ENCODE results near the gene CYP4B1.

The CYP4B1 gene

DNA sequence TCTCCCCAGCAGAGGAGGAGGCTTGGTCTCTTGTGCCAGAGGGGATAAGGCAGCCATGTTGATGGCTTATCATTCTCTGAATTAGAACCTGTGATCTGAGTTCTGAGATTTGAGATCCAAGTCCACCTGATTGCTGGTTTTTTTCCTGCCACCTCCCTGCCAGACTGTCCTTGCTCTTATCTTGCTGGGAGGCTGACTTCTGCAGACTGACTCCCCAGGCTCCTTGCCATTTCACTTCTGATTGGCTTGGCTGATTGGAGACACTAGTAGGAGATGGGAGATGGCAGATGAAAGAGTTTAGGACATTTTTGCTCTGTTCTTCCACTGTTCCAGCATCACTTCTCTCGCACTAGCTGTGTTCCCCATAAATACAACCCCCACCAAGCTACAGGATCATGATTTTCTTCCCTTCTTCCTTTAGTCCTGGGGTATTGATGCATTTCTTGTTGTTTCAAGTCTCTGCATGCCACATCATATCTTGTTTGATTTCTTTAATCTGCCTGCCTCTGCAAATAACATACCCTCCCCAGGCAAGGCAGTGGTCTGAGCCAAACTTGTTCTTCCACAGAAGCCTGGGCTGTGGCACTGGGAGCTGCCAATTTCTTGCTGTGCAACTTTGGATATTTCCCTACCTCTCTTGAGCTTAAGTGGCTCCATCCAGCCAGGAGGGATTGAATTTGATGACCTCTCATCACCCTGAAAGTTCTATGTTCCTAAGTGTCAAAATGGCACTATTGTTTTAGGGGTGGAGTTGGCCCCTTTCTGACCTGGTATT lies 963 bp upstream of the CYP4B1 start:
- DNase-seq: no peak

- DNase-seq: no peak
Observed at GRCh38 chr1:46800742-46801141, 1.9 kb downstream of the CYP4B1 start.

DNA sequence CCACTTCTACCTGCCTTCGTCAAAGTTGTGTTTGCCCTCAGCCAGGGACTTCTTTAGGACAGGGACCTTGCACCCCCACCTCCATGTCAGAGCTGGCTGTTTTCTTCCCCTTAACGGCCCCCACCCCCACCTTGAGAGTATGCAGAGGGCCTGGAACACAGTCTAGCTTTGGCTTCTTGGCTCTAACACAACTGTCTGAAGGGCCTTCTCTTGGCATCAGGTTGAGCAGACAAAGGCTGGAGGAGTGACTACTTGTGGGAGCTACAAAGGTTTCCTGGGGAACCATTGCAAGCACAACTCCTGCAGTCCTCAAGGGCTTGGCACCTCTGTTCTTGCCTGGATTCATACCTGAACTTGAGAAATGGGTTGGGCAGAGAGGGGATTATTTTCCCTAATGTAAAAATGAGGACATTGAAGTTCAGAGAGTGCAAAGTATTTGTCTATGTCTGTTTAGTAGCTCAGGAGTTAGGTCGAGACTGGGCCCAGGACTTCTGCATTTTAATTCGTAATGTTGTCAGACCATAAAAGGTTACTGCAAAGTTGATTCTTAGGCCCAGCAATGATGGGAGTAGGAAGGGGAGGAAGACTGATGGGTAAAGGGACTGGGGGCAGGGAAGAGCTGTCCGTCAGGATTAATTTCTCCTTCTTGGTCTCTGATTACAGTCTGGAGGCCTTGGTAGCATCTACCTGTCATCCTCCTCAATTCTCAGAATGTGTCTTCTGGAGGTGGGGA lies 2.6 kb downstream of the CYP4B1 start:
- no peak for DNase-seq

DNA sequence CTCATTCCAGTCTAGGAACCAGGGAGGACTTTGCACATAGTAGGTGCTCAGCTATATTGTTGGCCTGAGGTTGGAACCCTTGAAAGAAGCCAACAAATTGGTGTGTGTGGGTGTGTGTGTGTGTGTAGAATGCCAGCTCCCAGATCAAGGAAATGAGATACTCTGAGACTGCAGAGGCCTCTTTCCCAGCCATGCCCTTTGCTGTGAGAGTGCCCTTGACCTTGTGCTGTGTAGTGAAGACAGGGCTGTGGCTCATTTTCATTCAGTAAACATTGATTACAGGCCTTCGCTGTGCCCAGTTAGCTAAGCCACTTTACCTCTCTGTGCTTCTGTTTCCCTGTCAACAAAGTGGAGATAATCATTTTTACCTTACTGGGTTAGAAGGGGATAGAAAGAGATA lies 3.2 kb downstream of the CYP4B1 start:
- DNase-seq: no peak

GRCh38 chr1:46802901-46803574 lies 4.2 kb downstream of the CYP4B1 start:
- DNase-seq: no peak

GRCh38 chr1:46804027-46804889 lies 5.4 kb downstream of the CYP4B1 start:
- no peak for DNase-seq

- no peak for DNase-seq
Observed at GRCh38 chr1:46804926-46805325, 6.1 kb downstream of the CYP4B1 start.

DNA sequence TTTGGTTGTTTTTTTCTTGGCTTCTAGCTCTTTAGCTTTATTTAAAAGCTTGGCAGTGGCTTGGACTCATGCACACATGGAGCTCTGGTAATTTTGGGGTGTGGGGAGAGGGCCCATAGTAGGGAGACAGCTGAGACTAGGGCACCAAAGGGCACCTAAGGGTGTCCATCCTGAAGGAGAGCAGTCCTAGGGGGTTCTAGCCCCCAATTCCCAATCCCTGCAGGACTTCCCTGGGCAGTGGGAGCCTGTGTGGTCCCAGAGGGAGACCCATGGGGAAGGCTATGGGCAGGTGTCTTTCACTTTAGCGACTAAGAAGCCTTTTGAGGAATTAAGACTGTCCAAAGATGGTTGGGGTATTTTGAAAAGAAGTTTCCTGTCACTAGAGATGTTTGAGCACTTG lies 6.9 kb downstream of the CYP4B1 start:
- DNase-seq: no peak

DNA sequence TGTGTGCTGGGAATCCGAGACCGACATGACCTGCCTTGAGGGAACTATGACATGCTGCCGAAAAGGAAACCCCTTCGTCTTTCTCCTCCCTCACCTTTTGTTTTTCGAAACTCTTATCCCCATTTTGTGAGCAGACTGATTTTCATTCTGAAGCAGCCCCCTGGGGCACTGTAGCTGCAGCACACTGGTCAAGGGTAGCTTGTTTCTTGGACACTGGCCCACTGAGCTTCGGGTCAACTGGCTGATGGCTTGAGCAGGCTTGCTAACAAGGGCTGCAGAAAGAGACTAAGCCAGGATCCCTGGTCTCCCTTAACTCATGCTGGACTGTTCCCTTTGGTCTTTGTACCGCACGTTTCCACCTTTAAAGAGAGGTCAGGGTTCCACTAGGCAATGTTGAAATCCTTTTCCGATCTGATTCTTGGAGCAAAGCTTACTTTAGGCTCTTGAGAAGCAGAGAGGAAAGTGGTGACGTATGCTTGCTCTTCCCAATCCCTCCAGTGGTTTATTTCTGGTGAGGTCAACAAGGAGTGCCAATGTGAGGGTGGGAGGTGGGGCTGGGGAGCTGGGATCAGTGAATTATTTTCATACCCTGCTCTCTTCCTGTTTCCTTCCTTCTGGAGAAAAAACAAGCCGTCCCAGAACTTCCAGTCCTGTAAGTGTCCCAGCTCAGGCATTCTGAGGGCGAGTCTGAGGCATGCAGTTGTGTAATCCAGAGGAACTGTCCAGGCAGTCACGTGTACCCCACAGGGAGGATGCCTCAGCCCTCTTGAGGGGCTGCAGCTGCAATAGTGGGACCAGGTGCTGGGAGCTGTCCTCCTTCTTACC lies 7.6 kb downstream of the CYP4B1 start:
- no peak for DNase-seq

GRCh38 chr1:46807046-46807972 lies 8.5 kb downstream of the CYP4B1 start:
- no peak for DNase-seq

- DNase-seq: no peak
Observed at GRCh38 chr1:46809071-46809470, 10.2 kb downstream of the CYP4B1 start.

DNA sequence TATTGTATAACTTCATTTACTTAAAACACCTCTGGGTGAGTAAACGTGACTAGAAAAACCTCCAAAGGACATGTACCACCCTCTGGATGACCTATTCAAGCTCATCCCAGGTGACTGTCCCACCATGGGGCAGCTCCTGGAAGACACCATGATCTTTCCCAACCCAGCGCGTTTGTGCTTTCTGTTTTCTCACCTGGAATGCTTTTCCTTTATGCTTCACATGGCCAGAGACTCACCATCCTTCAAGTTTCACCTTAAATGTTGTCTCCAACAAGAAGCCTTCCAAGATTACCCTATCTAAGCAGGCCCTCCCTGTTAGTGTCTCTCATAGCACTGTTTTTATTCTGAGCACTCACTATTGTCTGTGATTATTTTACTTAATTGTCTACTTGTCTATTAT lies 11.1 kb downstream of the CYP4B1 start:
- no peak for DNase-seq

DNA sequence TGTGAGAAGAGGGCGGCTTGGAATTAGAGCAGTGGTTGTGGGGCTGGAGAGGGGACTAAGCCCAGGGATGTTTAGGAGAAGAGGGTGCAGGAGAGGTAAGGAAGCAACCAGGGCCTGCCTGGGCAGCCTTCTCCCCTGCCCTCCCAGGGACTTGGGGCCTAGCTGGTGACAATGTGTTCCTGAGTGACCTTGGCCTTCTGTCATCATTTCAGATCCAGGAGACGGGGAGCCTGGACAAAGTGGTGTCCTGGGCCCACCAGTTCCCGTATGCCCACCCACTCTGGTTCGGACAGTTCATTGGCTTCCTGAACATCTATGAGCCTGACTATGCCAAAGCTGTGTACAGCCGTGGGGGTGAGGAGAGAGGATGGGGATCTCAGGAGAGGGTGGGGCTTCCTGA lies 11.8 kb downstream of the CYP4B1 start:
- no peak for DNase-seq

GRCh38 chr1:46811053-46811452 lies 12.2 kb downstream of the CYP4B1 start:
- DNase-seq: no peak

DNA sequence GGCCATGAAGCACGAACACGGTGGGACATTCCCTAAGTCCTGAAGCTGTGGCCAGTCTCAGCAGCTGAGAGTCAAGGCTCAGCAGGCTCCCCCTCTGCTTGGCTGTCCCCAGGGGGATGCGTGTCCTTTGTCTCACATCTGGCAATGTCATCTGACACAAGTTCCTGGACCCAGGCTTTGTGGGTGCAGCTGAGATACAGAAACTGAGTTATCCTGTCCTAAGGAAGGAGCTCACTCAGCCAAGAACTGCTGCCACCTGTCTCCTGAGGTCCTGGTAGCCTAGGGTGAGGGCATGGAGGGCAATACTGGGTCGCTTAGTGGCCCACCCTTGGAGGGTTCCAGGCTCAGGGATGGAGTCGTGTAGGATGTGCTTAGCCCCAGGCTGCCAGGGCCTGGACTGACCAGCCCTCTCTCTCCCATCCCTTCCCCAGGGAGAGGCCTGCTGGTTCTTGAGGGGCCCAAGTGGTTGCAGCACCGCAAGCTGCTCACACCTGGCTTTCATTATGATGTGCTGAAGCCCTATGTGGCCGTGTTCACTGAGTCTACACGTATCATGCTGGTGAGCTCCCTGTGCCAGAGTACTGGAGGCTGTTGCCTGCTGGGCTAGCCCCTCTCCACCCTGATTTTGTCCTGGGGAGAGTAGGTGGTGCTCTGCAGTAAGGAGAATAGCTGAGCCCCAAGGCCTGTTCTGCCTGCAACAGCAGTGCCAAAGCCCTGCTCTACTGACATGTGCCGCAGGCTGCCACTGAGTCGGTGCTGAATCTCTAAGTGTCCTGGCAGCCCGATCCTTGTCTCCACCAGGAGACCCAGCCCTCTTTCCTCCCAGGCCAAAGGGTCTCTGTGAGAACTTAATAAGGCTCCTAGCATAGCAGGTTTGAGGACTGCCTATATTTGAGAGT lies 13.5 kb downstream of the CYP4B1 start:
- no peak for DNase-seq

DNA sequence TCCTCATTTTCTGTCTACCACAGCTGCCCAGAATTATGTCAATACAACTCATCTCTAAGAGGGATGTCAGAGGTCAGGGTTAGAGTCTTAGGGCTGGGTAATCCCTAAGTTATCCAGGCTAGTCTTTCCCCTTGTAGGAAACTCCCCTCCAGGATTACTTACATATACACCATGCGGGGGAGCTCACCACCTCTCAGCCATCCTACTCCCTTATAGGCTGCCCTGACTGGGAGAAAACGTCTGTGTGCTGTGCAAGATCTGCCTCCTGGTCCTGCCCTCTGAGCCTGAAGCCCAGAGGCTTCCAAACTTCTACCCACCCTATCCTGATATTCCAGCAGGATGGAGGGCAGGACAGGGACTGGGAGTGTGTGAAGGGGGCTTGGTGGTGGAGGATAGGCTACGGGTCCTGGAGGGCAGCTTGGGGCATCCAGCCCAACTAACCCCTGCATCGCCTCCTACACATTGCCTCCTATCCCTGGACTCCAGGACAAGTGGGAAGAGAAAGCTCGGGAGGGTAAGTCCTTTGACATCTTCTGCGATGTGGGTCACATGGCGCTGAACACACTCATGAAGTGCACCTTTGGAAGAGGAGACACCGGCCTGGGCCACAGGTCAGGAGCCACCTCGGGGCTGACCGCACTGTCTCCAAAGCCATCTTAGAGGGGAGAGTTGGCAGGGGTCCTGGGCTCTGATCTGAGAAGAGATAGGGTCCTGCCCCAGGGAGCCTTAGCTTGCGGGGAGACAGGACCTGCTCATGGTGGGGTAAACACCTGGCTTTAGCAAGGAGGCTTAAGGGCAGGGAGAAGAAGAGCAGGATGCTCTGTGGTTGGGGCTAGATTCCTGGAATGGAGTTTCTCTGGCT lies 14.4 kb downstream of the CYP4B1 start:
- no peak for DNase-seq

DNA sequence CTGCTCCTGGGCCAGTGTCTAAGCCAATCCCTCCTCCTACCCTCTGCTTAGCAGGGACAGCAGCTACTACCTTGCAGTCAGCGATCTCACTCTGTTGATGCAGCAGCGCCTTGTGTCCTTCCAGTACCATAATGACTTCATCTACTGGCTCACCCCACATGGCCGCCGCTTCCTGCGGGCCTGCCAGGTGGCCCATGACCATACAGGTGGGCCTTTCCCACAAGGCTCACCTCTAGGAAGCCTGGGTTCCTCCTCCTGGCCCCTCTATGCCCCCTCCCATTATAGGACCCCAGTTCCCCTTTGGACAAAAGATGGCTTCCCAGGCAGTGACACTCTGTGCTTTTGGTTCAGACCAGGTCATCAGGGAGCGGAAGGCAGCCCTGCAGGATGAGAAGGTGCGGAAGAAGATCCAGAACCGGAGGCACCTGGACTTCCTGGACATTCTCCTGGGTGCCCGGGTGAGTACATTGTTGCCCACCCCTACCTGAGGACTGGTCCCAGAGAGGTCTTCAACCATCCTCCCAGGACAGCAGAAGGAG lies 15.1 kb downstream of the CYP4B1 start:
- DNase-seq: no peak

GRCh38 chr1:46815133-46815532 lies 16.3 kb downstream of the CYP4B1 start:
- no peak for DNase-seq
